HG02588 (cell line): ENCODE results near the gene CRISPLD2.
"Not testable (repeated sequence)": the region's sequence is repeated elsewhere in the genome, so short reads cannot be mapped to it uniquely, and the experiment has no call there.

Experiments used
- ATAC-seq: cut with Tn5 transposase; IDR thresholded peaks from one replicate; pipeline ENCODE4 v1.9.1; 2021; ENCODE audit warnings: mild to moderate bottlenecking, moderate library complexity; ENCODE audit not compliant: unreplicated experiment

The CRISPLD2 gene

DNA sequence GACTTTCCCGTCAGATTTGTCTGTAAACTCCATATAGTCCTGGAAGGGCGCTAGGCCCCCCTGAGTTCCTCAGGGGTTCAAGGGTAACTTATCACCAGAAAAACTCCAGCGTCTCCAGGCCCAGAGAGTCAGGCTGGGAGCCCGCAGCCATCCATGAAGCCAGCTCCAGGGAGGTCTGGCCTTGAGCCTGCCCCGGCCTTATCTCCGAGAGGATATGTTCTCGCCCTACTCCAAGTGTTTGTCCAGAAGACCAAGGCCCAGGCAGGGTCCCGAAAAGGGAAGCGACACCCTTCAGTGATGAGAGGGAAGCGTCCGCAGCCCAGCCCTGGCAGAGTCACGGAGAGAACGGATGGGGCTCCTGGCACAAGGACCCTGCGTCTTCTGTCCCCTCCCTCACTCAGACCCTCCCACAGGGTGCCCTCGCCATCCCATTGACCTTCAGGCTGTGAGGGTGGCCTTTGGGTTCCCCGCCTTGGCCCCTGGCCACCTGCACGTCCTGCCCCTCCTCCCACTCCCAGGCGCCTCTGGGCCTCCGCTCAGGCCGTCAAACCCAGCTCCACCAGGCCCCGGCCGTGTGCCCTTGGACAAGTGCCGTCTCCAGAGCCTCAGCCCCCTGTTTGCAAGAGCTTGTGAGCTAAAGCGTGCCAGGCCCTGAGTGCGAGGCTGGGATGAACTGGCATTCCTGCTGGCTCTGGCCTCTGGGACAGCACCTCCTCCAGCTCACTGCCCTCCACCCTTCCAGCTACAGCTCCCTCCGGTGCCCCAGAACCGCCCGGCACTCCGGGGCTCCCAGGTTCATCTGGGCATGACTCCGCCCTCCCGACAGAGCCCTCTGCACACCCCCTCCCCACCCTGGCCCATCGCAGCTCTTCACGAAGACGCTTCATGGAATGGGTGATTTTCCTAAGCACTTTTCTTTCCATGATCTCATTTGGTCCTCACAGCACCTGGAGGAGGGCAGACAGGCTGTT is 108.1 kb downstream of the CRISPLD2 start:
- no peak for ATAC-seq

DNA sequence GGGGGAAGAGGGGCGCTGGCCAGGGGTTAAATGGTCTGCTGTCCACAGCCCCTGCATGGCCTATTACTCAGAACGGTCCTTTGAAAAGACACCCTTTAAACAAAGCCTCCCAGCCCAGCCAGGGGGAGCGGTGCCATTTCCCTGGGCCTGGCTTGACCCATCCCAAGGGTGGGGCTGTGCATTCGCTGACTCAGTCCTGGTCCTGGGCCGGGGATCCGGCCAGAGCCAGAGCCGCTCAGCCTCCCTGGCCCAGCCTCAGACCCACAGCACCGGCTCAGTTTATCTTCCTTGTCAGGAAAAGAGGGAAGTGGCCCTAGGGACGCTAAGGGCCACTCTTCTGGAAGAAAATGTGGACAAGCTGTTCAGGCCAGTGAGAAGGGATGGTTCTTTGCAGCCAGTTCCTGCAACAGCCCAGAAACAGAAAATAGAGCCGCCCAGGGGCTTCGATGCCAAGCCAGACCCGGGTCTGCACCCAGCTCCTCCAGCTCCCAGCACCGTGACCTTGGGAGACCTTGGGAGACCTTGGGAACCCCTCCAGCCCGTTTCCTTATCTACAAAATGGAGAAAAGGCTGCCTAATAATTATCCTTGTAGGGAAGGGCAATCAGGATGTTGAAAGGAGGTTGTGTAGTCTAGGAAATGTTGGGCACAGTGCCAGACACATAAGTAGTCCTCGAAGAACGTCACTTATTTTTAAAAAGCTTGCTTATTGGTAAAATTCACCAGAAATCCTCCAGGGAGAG is 109.1 kb downstream of the CRISPLD2 start:
- no peak for ATAC-seq

DNA sequence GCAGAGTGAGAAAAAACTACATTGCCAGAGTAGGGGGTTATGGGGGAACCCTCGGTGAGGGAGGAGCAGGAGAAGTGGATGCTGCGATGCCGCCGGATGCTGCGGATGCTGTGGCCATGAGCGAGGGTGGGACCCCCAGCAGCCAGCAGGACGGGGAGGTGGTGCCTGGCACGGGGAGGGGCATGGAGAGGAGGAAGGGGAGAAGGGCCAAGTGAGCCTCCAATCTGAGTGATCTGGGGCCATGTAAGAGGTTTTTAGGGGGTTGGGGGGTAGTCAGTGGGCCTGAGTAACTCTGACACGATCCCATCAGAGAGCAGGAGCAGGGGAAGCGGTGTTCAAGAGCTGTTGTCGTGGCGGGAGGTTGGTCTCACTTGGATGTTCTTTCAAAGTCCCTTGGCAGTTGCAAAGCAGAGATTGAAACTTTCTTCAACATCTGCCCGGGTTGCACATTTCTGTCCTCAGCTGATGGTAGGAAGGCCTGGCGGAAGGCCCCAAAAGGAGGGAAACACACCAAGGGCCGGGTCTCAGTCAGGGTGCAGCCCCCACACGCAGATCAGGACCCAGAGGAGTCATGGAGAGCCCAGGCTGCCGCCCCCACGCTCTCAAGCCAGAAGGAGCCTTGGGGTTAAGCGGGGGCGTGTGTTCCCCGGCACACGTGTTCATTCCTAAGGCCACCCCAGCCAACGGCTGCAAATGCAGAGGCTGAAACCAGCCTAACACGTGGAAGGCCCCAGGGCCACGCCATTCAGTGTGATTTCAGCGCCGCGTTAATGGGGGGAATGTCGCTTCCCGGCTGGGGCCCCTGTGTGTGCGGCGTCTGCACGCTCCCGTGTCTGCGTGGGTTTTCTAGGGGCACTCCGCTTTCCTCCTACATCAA is 109.9 kb downstream of the CRISPLD2 start:
- ATAC-seq, result no peak

DNA sequence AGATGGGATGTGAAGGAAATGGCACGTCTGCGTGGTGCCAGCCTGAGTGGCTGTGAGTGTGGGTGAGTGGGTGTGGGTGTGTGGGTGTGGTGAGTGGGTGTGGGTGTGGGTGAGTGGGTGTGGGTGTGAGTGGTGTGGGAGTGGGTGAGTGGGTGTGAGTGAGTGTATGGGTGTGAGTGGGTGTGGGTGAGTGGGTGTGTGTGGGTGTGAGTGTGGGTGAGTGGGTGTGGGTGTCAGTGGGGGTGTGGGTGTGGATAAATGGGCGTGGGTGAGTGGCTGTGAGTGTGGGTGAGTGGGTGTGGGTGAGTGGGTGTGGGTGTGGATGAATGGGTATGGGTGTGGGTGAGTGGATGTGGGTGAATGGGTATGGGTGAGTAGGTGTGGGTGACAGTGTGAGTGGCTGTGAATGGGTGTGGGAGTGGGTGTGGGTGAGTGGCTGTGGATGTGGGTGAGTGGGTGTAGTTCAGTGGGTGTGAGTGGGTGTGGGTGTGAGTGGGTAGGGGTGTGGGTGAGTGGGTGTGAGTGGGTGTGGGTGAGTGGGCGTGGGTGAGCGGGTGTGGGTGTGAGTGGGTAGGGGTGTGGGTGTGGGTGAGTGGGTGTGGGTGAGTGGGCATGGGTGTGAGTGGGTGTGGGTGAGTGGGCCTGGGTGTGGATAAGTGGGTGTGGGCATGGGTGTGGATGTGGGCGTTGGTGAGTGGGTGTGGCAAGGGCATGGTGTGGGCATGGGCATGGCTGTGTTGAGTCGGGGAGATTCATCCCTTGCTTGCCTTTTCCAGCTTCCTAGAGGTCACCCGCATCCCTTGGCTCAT is 110.7 kb downstream of the CRISPLD2 start:
- ATAC-seq, result no peak

DNA sequence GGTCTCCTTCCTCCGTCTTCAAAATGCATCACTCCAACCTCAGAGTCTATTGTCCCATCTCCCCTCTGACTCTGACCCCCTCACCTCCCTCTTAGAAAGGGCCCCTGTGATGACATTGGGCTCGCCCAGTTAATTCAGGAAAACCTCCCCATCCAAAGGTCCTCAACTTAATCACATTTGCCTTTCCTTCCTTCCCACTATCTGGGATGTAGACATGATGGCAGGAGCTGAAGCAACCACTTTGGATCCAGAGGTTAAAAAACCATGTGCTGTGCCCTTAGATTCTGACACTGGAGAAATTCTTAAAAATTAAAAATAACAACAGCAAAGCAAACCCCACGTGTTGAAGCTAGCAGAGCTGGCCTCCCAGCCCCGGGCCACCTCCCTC is 111.3 kb downstream of the CRISPLD2 start:
- no peak for ATAC-seq

DNA sequence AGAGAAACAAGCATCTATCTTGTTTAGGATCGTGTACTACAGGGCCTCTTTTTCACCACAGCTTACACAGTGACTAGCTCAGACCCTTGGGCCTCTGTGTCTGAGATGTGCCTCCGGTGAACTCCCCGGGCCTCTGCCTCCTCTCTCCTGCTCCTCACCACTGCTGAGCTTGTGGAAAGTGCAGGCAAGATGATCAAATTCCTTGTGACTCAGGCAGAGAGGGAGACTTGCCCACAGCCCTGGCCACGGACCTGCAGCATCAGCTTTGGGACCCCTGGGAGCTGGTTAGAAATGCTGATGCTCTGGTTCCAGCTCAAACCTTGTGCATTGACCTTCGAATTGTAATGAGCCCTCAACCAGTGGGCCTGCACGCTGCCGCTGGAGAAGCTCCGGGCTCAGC is 111.7 kb downstream of the CRISPLD2 start:
- no peak for ATAC-seq

DNA sequence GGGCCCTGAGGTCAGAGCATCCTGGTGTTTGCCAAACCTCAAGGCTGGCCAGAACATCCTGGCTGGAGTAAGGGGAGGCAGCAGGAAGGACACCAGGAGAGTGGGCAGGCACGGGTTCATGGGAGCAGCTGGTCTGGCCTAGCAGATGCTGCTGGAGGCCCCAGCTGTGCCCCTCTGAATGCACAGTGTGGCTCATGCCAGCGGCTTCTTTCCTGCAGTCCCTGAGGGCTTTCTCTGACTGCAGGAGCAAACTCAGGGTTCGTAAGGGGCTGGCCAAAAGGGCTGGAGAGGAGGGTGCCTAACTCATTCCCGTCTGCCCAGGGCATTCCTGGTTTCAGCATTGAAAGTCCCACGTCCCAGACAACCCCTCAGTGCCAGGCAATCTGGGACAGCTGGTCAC is 112.9 kb downstream of the CRISPLD2 start:
- ATAC-seq, result no peak

DNA sequence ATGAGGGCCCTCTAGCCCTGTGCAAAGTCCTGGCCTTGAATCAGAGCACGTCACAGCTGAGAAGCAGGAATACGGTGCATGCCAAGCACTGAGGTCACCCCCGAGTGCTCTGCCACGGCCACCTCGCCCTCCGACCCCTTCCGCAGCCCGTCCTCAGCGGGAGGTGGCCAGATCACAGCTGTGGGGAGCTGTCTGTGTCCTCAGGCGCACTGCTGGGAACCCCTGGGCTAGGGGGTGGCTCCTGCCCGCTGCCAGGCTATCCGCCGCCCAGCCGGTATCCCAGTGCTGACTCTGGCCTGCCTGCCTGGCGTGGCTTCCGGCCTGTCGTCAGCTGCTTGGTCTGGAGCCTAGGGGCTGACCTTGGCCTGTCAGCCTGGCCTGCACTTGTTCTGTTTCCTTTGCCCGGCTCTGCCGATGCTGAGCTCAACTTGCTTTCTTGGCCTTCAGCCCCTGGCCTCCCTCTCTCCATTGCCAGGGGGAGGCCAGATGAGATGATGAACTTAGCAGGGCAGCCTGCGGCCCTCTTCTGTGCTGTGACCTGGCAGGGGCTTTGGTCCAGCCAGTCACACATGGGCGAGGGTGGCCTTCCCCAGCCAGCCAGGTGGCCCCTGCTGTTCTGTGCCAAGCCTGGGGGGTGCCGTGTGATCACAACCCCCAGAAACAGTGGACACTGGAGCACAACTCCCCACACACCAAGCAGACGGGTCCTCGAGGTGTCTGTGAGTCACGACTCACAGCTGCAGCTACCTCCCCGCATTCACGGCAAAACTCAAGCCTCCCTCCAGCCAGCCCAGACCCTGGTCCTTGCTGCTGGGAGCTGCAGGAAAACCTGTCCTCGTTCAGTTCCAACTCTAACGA is 114.2 kb downstream of the CRISPLD2 start:
- ATAC-seq, result no peak

DNA sequence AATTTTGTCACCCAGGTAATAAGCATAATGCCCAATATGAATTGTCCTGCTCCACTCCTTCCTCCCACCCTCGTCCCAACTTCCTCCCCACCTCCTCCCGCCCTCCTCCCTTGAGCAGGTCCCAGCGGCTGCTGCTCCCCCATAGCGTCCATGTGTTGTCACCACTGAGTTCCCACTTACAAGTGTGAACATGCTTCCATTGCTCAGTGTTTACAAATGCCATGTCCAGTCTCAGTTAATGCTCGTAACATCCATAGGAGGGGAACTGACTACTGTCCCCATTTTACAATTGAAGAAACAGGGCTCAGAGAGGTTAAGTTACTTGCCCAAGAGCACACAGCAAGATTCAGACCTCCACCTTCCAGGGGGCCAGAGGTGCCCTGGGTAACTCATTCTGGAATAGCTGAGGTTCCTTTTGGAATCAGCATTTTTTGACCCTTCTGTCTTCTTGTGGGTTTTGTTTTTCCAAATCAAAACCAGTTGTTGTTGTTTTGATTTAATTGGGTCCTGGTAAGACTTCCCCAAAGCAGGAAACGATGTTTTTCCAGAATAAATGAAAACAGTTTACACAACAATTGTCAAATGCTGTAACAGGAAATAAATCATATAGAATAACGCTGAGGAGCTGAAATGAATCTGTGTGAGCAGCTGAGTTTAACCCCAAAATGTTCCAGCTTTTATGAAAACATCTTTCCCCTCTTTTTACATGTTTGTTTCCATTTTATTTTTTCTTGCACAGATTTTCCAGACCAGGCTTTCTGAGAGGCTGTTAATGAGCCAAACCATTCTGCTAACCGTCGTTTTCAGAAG is 117.6 kb downstream of the CRISPLD2 start:
- ATAC-seq, result no peak

DNA sequence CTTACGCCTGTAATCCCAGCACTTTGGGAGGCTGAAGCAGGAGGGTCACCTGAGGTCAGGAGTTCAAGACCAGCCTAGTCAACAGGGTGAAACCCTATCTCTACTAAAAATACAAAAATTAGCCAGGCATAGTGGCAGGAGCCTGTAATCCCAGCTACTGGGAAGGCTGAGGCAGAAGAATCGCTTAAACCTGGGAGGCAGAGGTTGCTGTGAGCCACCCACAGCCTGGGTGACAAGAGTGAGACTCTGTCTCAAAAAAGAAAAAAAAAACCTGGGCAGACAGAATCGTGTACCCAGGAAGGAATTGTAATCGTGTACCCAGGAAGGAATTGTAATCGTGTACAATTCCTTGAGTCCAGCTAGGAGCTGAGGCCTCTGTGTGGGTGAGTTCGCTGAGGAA is 118.8 kb downstream of the CRISPLD2 start:
- ATAC-seq, result not testable (repeated sequence)

DNA sequence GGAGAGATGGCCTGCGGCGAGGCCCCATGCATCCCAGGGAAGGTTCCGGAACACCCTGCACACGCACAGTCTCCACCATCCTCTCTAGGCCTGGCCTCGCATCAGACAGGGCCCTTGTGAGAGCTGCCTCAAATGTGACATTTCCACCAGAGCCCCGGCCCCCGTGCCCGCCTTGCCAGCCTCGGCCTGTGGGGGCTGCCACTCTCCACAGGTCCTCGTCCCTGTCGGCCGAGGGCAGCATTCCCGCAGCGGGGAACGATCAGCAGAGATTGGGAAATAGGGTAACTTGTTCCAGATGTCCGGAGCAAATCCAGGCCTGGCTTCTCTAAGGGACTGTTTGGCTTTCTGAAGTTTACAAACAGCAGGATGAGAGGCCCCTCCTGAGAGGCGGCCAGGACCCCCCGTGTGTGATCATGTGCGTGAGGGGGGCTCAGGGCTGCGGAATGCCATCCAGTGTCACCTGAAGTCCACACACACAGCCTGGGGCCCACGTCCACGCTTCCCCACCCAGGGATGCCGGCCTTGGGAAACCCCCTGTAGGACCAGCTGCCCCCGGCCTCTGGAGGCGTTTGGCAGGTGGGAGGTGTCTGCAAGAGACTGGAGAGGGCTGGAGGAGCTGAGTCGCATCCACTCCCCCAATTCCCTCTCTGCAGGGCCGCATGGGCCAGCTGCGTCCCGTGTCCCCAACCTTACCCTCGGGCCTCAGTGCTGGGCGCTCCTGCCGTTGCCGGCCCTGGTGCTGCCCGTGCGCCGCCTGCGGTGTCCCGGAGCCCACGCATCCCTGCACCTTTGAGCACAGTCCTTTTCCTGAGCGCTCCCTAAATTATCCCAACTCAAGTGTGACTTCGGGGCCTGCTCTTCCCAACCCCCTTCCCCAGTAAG is 121.1 kb downstream of the CRISPLD2 start:
- ATAC-seq, result no peak

DNA sequence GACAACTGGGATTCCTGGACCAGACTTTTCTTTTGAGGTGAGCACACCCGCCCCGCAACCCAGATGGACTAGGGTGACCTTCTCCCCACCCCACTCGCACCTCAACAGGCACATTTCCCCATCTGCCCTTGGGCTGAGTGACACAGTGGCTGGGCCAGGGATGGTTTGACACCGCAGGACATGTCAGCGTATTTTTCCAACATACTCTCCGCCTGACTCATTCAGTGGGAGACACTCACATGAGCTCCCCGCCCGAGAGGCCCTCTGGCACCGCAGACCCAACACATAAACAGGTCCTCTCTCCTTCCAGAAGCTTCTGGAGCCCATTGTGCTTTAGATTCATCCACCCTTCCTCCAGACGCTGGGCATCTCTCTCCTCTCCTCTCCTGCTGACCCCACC is 122.1 kb downstream of the CRISPLD2 start:
- ATAC-seq, result no peak

DNA sequence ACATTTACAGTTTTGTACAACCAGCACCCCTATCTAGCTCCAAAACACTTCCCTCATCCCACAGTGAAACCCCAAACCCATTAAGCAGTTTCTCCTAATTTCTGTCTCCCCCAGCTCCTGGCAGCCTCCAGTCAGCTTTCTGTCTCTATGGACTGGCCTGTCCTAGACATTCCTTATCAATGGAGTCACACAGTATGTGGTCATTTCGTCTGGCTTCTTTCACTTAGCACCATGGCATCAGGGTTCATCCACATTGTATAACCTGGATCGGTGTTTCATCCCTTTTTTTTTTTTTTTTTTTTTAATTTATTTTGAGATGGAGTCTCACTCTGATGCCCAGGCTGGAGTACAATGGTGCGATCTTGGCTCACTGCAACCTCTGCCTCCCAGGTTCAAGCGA is 123.0 kb downstream of the CRISPLD2 start:
- ATAC-seq, result no peak

DNA sequence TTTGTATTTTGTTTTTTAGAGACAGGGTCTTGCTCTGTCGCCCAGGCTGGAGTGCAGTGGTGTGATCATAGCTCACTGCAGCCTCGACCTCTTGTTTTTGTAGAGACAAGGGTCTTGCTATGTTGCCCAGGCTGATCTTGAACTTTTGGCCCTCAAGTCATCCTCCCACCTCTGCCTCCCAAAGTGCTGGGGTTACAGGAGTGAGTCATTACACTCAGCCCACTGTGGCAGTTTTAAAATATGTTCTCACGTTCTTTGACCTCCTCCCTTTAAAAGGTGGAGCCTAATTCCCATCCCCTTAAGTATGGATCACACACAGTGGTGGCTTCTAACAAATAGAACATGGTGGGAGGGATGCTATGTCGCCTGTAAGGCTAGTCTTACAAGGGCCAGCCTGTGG is 123.8 kb downstream of the CRISPLD2 start:
- ATAC-seq, result no peak

DNA sequence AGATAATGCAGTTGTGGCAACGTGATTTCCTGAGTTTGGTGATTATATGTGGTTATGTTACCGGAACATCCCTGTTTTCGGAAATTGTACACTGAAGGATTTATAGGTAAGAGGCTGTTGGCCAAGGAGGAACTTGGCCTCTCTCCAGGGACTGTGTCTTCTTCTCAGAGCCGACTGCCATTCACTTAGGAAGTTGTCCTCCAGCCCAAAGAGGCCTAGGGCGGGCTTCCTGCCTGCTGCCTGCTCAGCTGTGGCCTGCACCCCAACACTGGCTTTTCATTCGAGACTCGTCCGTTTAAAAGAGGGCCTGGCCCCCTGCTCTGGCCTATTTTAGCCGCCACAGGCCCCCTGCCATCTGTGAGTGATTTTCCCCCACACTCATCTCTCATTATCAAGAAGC is 127.2 kb downstream of the CRISPLD2 start:
- ATAC-seq, result no peak

DNA sequence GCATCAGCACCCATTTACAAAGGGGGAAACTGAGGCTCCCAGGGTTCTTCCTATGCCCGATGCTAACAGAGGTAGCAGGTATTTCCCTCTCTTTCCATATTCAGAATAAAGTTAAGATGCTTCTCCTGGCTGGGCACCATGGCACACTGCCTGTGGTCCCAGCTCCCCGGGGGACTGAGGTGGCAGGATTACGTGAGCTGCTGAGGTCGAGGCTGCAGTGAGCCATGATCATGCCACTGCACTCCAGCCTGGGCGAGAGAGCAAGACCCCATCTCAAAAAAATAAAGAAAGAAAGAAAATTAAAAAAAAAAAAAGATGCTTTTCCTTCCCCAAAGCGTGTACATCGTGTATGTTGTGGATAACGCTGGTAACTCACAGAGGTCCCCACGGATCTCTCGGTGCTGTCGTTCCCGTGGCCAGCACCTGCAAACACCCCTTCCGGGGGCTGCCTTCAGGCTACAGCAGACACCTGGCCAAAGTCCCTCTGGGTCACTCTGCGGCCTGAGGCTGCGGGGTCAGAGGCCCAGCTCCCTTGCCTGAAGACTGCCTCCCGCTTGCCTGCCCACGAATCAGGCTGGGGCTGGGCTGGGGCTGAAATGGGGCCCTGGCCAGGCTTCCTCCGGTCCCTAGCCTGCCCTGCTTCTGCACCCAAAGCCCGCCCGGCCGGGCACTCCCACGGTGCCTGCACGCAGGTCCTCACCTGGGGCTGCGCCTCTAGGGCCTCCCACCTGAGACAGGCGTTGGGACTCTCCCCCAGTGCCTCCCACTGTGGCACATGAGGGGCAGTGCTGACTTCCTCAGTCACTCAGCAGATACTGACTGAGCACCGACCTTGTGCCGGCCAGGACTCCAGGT is 128.4 kb downstream of the CRISPLD2 start:
- ATAC-seq, result no peak
